A549 (cell line): ENCODE data around the gene TNP1. TPM values are rescaled to one million over a fixed set of nuclear protein-coding genes. Genes with fewer than 3 reads are reported as not detected.

Experiments
- ATAC-seq, 2 experiments: fragments of 200-7000 bp in 1 of 2; fragments of >200 bp in 1 of 2; cut with Nextera tagmentation in 1 of 2; cut with Tn5 transposase in 1 of 2; 3 replicates each; pipeline versions ENCODE4 v1.8.0 to v1.9.1; 2018 to 2020; ENCODE audit warnings: mild to moderate bottlenecking in 1 of 2, moderate library complexity in 1 of 2
- CTCF ChIA-PET: fragments of 300-600 bp; sonication (Branson Sonifier 250); formaldehyde crosslinking; extraction: SDS; loops from one replicate; lab custom pipeline; 2021; ENCODE audit warnings: antibody characterized with exemption, inconsistent platforms; lab: Yijun Ruan, JAX
- POLR2A ChIA-PET: fragments of 350-600 bp; formaldehyde crosslinking; extraction: SDS; loops from one replicate; lab custom pipeline; 2021; ENCODE audit warnings: antibody characterized with exemption, inconsistent platforms; lab: Yijun Ruan, JAX
- DNase-seq, 2 experiments: peaks; one replicate each; pipeline versions ENCODE4 v3.0.0 to v3.0.0-alpha.2; 2011 to 2016; ENCODE audit warnings: low read depth in 1 of 2, low spot score in 1 of 2
- FAIRE-seq: peaks from 2 replicates; lab custom pipeline; 2011; peaks lifted over from hg19 to GRCh38; lab: Jason Lieb, UNC
- H3K27ac ChIP-seq, 2 experiments: fragments of >200 bp; sonication (Bioruptor Twin); formaldehyde crosslinking; 3 replicates each; pipeline ENCODE4 v1.5.1; 2016 to 2017
- H3K4me1 ChIP-seq: fragments of >200 bp; sonication (Bioruptor Twin); formaldehyde crosslinking; 3 replicates; pipeline ENCODE4 v1.6.1; 2016
- H3K4me2 ChIP-seq: fragments of >200 bp; sonication (Bioruptor Twin); formaldehyde crosslinking; 3 replicates; pipeline ENCODE4 v1.6.1; 2016
- H3K4me3 ChIP-seq: fragments of >200 bp; sonication (Bioruptor Twin); formaldehyde crosslinking; 3 replicates; pipeline ENCODE4 v1.5.1; 2016
- H3K9me3 ChIP-seq: fragments of >200 bp; sonication (Bioruptor Twin); formaldehyde crosslinking; 3 replicates; pipeline ENCODE4 v1.6.1; 2016
- CBX2 ChIP-seq: fragments of 200-600 bp; sonication (generic); IDR thresholded peaks from 2 replicates; pipeline ENCODE4 v1.6.1; 2016; ENCODE audit warnings: low read depth, mild to moderate bottlenecking, borderline replicate concordance
- CHD4 ChIP-seq: fragments of 200-600 bp; sonication (generic); IDR thresholded peaks from 2 replicates; pipeline ENCODE4 v1.6.1; 2016; ENCODE audit warnings: antibody characterized with exemption, mild to moderate bottlenecking, borderline replicate concordance
- EHF ChIP-seq: fragments of 250-450 bp; sonication (Bioruptor Pico); IDR thresholded peaks from 2 replicates; pipeline ENCODE4 v1.5.0; 2020; ENCODE audit warnings: mild to moderate bottlenecking
- EP300 ChIP-seq, 2 experiments: fragments of >200 bp; sonication (Bioruptor Twin); formaldehyde crosslinking; IDR thresholded peaks; 2 replicates in 1 of 2; 3 replicates in 1 of 2; pipeline ENCODE4 v1.6.1; 2016 to 2017
- FOSL2 ChIP-seq, 2 experiments: fragments of 450-650 bp in 1 of 2; fragments of >200 bp in 1 of 2; sonication (Bioruptor Twin) in 1 of 2; formaldehyde crosslinking; IDR thresholded peaks; 2 replicates each; pipeline versions ENCODE4 v1.5.0 to v1.6.1; 2016 to 2020; ENCODE audit warnings: mild to moderate bottlenecking in 1 of 2, moderate library complexity in 1 of 2
- HOXA7 ChIP-seq: fragments of 250-450 bp; sonication (Bioruptor Pico); IDR thresholded peaks from 2 replicates; pipeline ENCODE4 v1.5.0; 2020; ENCODE audit warnings: mild to moderate bottlenecking, moderate library complexity
- MAZ ChIP-seq: fragments of 150-350 bp; IDR thresholded peaks from 2 replicates; pipeline ENCODE4 v1.6.1; 2014; ENCODE audit warnings: antibody characterized with exemption, low read depth, low read length, borderline replicate concordance
- MYC ChIP-seq: IDR thresholded peaks from 2 replicates; pipeline ENCODE4 v1.6.1; 2012; ENCODE audit warnings: mild to moderate bottlenecking, inconsistent platforms, low read length, improper control_type of control experiment, borderline replicate concordance
- NR3C1 ChIP-seq: fragments of >200 bp; sonication (Bioruptor Twin); formaldehyde crosslinking; IDR thresholded peaks from 3 replicates; pipeline ENCODE4 v1.6.1; 2017
- RCOR1 ChIP-seq: fragments of 150-350 bp; IDR thresholded peaks from 2 replicates; pipeline ENCODE4 v1.6.1; 2014; ENCODE audit warnings: antibody characterized with exemption, low read length, low read depth
- SMC3 ChIP-seq: fragments of >200 bp; sonication (Bioruptor Twin); formaldehyde crosslinking; IDR thresholded peaks from 3 replicates; pipeline ENCODE4 v1.6.1; 2018; ENCODE audit warnings: inconsistent platforms
- TP53 ChIP-seq: fragments of 250-450 bp; sonication (Bioruptor Pico); IDR thresholded peaks from 2 replicates; pipeline ENCODE4 v1.5.0; 2021; ENCODE audit warnings: mild to moderate bottlenecking, moderate library complexity
- ZNF302 ChIP-seq: fragments of 250-450 bp; sonication (Bioruptor Pico); IDR thresholded peaks from 2 replicates; pipeline ENCODE4 v1.9.0; 2021; ENCODE audit warnings: inconsistent platforms, mild to moderate bottlenecking, moderate library complexity
- ZSCAN20 ChIP-seq: fragments of 250-450 bp; sonication (Bioruptor Pico); IDR thresholded peaks from 2 replicates; pipeline ENCODE4 v1.8.0; 2022; ENCODE audit warnings: mild to moderate bottlenecking, moderate library complexity
- whole genome bisulfite sequencing: methylation state at CpG from one replicate; pipeline ENCODE4 v1.1.6; 2017; ENCODE audit errors: missing lambda C conversion rate; 5-methylcytosine and 5-hydroxymethylcytosine counted together
- polyA plus RNA-seq, 4 experiments: library from polyadenylated mRNA; depleted of rRNA in 3 of 4; stranded (reverse); fragments of >200 nt; fragmentation: RNase III in 1 of 4; extraction: RNeasy Plus Mini Kit Qiagen cat#74134 plus additional on column Dnase treatment in 1 of 4; gene quantifications; 2 replicates in 3 of 4; 3 replicates in 1 of 4; pipeline ENCODE4 v1.2.3, GENCODE V29; 2011 to 2017
- TF ChIP-seq, protein P1 (sequence below): fragments of 200-600 bp; sonication (generic); IDR thresholded peaks from 2 replicates; pipeline ENCODE4 v1.6.1; 2016; ENCODE audit warnings: antibody characterized with exemption, mild to moderate bottlenecking, moderate library complexity
- TF ChIP-seq, protein P2 (sequence below): IDR thresholded peaks from 2 replicates; pipeline ENCODE4 v1.6.1; 2012; ENCODE audit warnings: low read depth, borderline replicate concordance
- TF ChIP-seq, protein P3 (sequence below): fragments of 150-350 bp; IDR thresholded peaks from 2 replicates; pipeline ENCODE4 v1.6.1; 2014; ENCODE audit warnings: low read depth, mild to moderate bottlenecking, low read length
- TF ChIP-seq, protein P4 (sequence below): fragments of 250-450 bp; sonication (Bioruptor Pico); IDR thresholded peaks from 2 replicates; pipeline ENCODE4 v1.5.0; 2021; ENCODE audit warnings: mild to moderate bottlenecking, moderate library complexity, borderline replicate concordance

Gene TNP1
- polyA plus RNA-seq, 2 of the 4 experiments (the other 2 are of a cell fraction): not detected

DNA sequence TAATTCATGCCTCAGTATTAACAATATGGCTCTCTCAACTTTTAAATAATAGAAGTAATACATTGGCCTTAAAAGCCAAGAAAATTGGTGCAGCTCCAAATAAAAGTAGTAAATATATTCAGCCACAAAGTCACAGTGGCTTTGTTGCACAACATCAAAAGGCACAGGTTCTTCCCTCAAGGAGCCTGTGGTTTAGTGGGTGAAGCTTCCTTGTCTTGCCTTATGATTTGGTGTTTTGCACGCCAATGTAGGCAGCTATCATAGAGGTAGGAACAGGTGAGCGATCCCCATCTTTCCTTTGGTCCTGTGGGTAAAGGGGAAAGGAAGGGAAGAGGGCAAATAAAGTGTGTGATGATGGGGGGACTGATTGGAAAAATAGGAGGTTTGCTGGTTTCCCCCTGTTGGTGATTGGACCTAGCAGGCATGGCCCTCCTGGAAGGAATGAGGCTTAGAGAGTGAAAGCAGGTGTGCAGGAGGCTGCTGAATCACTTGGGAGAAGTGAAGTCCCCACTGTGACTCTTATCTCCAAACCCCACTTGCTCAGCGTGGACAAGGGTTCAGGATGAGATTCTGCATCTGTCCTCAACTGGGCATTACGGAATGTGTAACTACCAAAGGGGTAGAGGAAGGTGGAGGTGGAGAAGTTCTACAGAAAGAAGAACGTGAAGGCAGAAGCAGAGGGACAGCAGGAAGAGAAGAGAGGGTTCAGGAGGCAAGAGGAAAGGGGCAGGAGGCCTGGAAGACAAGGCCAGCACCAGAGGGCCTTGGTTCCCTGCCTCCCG is 20.1 kb upstream of the TNP1 start:
- Histone ChIP-seq H3K27ac (no peak overlapping the region), H3K4me2 (no peak overlapping the region), H3K4me1 (no peaks in the 10 kb centered on the region), H3K4me3 (no peak overlapping the region), H3K9me3 (no peaks in the 10 kb centered on the region)
- POLR2A ChIA-PET: no interaction called here
- ATAC-seq (no peak), FAIRE-seq (no peak), DNase-seq (no peak)
- TF ChIP-seq, protein P1, sequence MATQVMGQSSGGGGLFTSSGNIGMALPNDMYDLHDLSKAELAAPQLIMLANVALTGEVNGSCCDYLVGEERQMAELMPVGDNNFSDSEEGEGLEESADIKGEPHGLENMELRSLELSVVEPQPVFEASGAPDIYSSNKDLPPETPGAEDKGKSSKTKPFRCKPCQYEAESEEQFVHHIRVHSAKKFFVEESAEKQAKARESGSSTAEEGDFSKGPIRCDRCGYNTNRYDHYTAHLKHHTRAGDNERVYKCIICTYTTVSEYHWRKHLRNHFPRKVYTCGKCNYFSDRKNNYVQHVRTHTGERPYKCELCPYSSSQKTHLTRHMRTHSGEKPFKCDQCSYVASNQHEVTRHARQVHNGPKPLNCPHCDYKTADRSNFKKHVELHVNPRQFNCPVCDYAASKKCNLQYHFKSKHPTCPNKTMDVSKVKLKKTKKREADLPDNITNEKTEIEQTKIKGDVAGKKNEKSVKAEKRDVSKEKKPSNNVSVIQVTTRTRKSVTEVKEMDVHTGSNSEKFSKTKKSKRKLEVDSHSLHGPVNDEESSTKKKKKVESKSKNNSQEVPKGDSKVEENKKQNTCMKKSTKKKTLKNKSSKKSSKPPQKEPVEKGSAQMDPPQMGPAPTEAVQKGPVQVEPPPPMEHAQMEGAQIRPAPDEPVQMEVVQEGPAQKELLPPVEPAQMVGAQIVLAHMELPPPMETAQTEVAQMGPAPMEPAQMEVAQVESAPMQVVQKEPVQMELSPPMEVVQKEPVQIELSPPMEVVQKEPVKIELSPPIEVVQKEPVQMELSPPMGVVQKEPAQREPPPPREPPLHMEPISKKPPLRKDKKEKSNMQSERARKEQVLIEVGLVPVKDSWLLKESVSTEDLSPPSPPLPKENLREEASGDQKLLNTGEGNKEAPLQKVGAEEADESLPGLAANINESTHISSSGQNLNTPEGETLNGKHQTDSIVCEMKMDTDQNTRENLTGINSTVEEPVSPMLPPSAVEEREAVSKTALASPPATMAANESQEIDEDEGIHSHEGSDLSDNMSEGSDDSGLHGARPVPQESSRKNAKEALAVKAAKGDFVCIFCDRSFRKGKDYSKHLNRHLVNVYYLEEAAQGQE: no peak
- no peak for TF ChIP-seq EHF
- no peak for TF ChIP-seq MYC
- TF ChIP-seq CBX2: no peak
- TF ChIP-seq FOSL2 (IDR thresholded peaks at IDR 0.05): no peak
- no peak for TF ChIP-seq FOSL2 (CRISPR knock-in tag; IDR thresholded peaks at IDR 0.05)
- TF ChIP-seq ZSCAN20: no peak
- TF ChIP-seq, protein P2, sequence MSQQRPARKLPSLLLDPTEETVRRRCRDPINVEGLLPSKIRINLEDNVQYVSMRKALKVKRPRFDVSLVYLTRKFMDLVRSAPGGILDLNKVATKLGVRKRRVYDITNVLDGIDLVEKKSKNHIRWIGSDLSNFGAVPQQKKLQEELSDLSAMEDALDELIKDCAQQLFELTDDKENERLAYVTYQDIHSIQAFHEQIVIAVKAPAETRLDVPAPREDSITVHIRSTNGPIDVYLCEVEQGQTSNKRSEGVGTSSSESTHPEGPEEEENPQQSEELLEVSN: no peak
- no peak for TF ChIP-seq SMC3
- 34% methylated on average over 6 of the region's 6 CpGs for WGBS
- CTCF ChIA-PET: no interaction called here

DNA sequence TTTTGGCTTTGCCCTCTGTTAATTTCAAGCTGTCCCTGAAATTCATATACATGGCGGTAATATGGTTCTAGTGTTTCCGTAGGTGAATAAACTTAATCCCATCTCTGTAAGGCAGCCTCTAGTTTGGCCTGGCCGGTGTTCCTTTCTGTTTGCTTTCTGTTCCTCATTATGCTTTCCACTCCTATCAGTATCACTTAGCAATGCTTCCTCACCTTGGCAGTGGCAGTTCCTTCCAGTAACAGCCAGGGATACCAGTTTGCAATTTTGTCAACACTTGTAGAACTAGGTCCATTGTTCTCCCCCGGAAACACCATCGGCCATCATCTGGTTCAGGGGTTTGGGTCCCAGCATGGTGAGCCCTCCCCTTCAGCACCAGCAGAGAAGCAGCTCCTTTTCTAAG is 18.2 kb upstream of the TNP1 start:
- FAIRE-seq: no peak
- H3K9me3 ChIP-seq: no peaks in the 10 kb centered on the region
- no peak overlapping the region for H3K4me2 ChIP-seq
- no peak overlapping the region for H3K4me3 ChIP-seq
- no peak for DNase-seq
- no peak for ATAC-seq
- H3K4me1 ChIP-seq: no peaks in the 10 kb centered on the region
- POLR2A ChIA-PET: no interaction called here
- CTCF ChIA-PET: interaction anchor here (0.9 kb wide), 1 partner anchor 196 kb away, joined by 3 read pairs; no protein-coding TSS in a partner anchor
- 85% methylated on average over 5 of the region's 5 CpGs for WGBS
- TF ChIP-seq MAZ (no peak), RCOR1 (no peak), SMC3 (no peak), NR3C1 (no peak), TP53 (CRISPR knock-in tag) (no peak), HOXA7 (no peak), ZNF302 (CRISPR knock-in tag) (no peak), CHD4 (no peak), EP300 (IDR thresholded peaks at IDR 0.05) (no peak)
- TF ChIP-seq, protein P3, sequence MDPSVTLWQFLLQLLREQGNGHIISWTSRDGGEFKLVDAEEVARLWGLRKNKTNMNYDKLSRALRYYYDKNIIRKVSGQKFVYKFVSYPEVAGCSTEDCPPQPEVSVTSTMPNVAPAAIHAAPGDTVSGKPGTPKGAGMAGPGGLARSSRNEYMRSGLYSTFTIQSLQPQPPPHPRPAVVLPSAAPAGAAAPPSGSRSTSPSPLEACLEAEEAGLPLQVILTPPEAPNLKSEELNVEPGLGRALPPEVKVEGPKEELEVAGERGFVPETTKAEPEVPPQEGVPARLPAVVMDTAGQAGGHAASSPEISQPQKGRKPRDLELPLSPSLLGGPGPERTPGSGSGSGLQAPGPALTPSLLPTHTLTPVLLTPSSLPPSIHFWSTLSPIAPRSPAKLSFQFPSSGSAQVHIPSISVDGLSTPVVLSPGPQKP: no peak
- TF ChIP-seq, protein P4, sequence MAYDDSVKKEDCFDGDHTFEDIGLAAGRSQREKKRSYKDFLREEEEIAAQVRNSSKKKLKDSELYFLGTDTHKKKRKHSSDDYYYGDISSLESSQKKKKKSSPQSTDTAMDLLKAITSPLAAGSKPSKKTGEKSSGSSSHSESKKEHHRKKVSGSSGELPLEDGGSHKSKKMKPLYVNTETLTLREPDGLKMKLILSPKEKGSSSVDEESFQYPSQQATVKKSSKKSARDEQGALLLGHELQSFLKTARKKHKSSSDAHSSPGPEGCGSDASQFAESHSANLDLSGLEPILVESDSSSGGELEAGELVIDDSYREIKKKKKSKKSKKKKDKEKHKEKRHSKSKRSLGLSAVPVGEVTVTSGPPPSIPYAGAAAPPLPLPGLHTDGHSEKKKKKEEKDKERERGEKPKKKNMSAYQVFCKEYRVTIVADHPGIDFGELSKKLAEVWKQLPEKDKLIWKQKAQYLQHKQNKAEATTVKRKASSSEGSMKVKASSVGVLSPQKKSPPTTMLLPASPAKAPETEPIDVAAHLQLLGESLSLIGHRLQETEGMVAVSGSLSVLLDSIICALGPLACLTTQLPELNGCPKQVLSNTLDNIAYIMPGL: no peak
- H3K27ac ChIP-seq: no peak overlapping the region
